Stimulated activated CD8-positive, alpha-beta memory T cell treated with anti-CD3 and anti-CD28 coated beads, Interleukin-4, amount 100 ng/mL, for 48 hours (primary cell): ENCODE measurements around the gene ZBTB46.

Experiments
- DNase-seq: peaks from one replicate; pipeline ENCODE4 v3.0.0-alpha.2; 2020

Gene ZBTB46

DNA sequence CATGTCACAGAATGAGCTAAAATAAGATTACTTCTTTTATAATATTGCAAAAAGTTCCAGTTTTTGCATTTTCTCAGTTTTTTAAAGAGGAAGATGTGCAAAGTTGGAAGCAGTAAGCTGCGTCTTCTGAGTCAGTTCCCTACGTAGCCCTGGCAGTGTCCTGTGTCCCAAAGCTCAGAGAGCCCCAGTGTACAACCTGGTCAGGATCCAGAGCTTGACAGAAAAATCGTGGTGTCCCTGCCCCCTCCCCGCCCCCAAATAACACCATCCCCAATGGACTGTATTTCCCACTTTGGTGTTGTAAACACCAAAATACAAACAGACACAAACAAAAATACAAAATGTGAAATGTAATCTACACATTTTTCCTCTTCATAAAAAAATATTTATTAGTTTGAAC lies 86.9 kb downstream of the ZBTB46 start:
- DNase-seq = no peak

DNA sequence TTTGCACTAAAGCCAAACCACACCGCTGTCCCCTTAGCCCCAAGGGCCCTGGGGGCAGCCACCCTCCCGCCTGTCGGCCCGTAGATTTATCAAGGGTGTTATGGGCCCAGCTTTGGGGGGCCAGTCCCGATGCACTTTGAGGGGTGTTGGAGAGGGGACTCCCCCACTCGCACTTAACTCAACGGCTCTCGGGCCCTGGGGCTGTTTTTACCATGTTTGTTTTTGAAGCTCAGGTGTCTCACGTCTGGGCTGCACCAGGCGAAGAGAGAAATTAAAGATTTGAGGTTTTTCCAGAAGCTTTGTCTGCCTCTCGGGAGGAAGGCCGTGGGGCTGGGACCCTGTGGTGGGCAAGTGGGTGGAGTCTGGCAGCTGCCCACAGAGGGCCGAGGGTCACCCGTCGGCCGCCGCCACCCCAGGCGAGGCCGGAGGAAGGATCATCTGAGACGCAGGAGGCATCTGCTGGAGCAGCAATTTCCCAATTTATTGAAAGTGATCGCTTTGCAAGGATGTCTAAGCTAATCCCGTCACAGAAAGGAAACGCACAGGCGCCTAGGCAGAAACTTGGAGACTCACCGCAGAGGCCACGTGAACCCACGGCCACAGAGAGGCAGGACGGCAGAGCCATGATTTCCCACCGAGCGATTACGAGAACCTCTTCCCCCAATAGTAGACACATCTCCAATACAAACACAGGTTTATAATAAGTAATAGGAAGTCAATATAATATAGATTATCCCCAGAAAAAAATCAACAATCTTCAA lies 87.7 kb downstream of the ZBTB46 start:
- DNase-seq = no peak

DNA sequence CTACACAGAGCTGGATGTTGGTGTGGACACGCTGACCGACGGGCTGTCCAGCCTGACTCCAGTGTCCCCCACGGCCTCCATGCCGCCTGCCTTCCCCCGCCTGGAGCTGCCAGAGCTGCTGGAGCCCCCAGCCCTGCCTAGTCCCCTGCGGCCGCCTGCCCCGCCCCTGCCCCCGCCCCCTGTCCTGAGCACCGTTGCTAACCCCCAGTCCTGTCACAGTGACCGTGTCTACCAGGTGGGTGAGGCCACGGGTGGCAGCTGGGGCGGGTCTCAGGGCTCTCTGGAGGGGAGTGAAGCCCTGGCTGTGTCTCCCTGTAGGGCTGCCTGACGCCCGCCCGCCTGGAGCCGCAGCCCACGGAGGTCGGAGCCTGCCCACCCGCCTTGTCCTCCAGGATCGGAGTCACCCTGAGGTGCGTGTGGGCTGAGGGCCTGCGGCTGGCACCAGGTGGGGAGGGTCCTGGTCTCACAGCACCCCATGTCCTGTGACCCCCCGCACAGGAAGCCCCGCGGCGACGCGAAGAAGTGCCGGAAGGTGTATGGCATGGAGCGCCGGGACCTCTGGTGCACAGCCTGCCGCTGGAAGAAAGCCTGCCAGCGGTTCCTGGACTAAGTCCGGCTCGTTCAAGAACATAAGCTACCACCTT lies 88.6 kb downstream of the ZBTB46 start:
- DNase-seq = no peak

GRCh38 chr20:63741676-63742380 lies 89.2 kb downstream of the ZBTB46 start:
- no peak for DNase-seq

DNA sequence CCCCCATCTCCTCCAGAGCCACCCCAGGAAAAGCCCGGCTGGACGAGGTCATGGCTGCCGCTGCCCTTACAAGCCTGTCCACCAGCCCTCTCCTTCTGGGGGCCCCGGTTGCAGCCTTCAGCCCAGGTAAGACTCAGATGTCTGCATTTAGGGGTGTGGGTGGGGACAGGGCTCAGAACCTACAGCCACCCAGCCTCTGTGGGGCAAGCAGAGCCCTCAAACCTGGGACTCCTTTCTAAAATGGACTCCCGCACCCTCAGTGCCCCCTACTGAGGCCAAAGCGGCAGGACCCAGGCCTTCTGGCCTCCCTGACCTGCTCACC lies 89.7 kb downstream of the ZBTB46 start:
- DNase-seq = no peak

DNA sequence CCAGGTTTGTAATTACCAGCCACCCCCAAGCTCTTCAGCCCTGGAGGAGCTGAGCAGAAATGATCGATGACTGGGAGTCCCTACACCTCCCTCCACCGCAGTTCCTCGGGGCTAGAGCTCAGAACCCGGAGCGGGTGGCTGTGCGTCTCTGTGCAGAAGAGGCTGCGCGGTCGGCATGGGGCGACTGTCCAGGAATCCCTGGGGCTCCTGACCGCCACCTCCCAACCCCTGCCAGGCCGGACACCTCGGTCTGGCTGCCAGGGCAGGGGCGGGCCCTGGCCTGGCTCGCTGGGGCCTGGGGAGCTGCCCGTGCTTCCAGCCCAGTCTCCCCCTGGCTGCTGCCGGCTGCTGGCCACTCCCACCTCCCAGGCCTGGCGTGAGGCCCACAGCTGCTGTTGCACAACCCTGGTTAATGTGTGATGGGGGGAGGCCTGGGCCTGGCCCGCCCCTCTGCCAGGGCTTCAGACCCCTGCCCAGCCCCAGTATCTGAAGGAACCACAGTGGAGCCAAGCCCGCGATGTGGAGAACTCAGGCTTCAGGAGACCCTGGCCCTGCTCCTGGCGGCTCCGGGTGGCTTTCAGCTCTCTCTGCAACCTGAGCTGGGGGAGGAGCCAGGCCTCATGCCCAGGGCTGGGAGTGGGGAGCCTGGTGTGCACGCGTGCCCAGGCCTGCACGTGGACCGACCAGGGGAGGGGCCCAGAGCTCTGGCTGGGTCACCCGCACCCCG lies 90.3 kb downstream of the ZBTB46 start:
- DNase-seq = peak; percentile 47

DNA sequence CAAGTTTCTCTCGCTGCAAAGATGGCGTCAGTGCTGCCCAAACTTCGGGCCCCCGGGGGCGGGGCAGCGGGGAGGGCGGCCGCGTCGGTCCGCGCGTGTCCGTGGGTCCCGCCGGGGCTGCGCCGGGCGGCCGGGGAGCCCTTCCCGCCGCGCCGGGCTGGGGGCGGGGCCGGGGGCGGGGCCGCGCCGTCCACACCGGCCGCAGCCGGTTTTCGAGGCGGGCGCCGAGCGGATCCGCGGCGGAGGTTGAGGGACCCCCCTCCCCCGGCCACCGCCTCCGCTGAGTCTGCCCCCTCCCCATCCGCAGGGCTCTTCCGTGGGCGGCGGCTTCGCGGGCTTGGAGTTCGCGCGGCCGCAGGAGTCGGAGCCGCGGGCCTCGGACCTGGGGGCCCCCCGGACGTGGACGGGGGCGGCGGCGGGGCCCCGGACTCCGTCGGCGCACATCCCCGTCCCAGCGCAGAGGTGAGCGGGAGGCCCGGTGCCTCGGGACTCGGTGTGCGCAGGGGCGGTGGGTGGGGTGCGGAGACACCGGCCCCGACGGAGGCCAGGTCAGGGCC lies 90.9 kb downstream of the ZBTB46 start:
- DNase-seq = peak; percentile 44

- DNase-seq = peak; percentile 73
Observed at GRCh38 chr20:63739130-63740069, 91.7 kb downstream of the ZBTB46 start, which contains the start of gene SLC2A4RG. TSS of gene SLC2A4RG (plus strand) at chr20:63739776. CDS start at chr20:63739913, 137 bp downstream.

DNA sequence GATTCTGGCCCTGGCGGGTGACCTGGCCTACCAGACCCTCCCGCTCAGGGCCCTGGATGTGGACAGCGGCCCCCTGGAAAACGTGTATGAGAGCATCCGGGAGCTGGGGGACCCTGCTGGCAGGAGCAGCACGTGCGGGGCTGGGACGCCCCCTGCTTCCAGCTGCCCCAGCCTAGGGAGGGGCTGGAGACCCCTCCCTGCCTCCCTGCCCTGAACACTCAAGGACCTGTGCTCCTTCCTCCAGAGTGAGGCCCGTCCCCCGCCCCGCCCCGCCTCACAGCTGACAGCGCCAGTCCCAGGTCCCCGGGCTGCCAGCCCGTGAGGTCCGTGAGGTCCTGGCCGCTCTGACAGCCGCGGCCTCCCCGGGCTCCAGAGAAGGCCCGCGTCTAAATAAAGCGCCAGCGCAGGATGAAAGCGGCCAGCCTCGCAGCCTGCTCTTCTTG lies 92.4 kb downstream of the ZBTB46 start:
- peak; percentile 45 for DNase-seq

- DNase-seq = peak; percentile 47
Observed at GRCh38 chr20:63737945-63738686, 92.9 kb downstream of the ZBTB46 start.

DNA sequence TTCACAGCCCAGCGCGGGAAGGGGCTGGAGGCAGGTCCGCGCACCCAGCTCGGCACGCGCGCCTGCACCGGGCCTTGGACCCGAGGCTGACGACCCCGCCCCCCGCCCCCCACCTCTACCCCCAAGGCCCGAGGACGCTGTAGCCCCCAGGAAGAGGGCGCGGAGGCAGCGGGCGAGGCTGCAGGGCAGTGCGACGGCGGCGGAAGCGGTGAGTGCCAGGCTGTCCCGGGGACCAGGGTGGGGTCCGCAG lies 93.4 kb downstream of the ZBTB46 start:
- DNase-seq = no peak

- peak; percentile 68 for DNase-seq
Observed at GRCh38 chr20:63736893-63737694, 94.0 kb downstream of the ZBTB46 start.

DNA sequence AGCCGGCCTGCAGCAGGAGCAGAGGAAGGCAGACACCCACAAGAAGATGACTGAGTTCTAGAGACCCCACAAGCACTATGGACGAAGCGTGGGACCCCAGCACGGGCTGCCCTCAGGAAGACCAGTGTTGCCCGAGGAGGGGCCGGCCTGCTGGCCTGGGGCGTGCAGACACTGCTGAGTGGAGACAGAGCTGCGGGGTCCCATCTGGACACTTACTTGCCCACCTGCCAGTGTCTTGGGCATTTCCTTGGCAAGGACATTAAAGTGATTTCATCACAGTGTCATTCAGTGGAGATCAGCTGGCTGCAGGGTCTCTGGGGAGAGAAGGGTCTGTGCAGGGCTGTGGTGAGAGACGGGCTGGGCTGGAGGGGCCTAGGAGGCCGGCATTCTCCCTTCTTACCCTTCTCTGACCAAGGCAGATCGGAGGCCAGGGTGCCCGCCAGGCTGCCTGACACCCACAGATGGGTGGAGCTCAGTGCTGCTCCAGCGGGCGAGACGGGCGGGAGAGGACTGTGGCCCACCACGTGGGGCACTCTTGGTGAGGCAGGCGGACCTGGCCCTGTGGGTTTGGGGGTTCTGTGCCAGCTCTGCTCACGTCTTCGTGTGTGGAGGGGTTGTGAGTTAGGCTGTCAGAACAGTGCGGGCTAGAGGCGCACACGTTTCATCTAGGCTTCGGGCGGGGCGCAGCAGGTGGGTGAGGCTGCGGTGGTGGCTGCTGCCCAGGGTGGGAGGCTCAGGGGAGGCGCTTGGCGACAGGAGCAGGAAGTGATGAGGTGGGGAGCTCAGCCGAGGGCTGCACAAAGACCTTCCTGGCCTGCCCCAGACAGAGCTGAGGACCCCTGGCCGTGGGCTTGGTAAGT lies 95.0 kb downstream of the ZBTB46 start, which contains the start of gene LIME1:
Gene LIME1 (plus strand): TSS at position 806 of the 860 bp plus-strand sequence. CDS start 886 bp downstream, outside the sequence.
- peak; percentile 73 for DNase-seq

DNA sequence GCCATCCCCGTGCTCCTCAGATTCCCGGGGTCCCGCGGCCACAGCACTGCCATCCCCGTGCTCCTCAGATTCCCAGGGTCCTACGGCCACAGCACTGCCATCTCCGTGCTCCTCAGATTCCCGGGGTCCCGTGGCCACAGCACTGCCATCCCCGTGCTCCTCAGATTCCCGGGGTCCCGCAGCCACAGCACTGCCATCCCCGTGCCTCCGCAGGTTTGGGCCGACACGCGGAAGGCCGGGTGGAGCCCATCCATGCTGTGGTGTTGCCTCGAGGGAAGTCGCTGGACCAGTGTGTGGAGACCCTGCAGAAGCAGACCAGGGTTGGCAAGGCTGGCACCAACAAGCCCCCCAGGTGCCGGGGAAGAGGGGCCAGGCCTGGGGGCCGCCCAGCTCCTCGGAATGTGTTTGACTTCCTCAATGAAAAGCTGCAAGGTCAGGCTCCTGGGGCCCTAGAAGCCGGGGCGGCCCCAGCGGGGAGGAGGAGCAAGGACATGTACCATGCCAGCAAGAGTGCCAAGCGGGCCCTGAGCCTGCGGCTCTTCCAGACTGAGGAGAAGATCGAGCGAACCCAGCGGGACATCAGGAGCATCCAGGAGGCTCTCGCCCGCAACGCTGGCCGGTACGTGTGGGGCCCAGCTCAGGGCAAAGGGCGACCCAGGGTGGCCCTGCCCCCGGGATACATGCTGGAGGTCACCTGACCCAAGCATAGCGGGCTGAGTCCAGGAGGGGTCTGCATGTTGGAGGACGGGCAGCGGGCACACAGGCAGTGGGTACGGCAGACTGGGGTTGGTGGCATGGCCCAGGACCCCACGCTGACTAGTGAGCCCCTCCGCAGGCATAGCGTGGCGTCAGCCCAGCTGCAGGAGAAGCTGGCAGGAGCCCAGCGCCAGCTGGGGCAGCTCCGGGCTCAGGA lies 95.9 kb downstream of the ZBTB46 start:
- peak; percentile 25 for DNase-seq

DNA sequence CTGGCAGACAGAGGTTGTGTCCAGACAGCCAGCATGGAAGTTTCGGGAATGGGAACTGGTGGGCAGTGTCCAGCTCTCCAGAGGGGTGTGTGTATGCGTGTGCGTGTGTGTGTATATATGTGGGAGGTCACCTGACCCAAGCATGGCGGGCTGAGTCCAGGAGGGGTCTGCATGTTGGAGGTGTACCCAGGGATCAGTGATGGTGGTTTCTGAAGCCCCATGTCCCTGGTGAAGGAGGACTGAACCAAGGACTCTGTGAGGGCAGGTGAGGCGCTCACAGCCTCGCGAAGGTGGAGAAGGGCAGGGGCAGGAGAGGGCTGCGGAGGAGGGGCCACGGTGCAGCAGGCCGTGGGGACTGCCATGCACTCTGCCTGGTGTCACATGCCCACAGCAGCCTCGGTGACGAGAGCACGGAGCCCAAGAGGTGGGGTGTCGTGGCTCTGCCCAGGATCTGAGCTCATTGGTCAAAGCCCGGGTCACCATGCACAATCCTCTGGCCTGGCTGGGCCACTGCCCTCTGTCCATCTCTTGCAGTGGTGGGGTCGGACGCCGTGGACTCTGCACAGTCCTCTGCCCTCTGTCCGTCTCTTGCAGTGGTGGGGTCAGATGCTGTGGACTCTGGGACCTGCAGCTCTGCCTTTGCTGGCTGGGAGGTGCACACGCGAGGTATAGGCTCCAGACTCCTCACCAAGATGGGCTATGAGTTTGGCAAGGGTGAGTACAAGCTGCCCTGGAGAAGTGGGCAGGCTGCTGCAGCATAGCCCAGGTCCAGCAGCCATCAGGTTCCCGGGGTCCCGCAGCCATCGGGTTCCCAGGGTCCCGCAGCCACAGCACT lies 96.7 kb downstream of the ZBTB46 start:
- no peak for DNase-seq

DNA sequence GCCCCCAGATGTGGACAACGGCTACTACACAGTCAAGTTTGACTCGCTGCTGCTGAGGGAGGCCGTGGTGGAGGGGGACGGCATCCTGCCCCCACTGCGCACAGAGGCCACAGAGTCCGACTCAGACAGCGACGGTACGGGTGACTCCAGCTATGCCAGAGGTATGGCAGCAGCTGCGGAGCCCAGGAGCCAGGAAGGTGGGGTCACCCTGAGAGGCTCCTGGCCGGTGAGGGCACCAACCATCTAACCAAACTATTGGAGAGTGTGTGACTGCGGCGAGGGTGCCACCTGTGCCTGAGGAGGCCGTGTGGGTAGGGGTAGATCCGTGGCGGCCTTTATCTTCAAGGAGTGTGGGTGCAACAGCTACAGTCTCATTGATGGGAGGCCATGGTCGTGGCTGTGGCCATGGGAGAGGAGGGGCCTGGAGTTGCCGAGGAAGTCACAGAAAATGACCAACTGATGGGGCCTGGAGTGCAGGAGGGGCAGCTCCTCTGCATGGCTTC lies 97.4 kb downstream of the ZBTB46 start:
- no peak for DNase-seq

GRCh38 chr20:63733117-63733516 lies 97.9 kb downstream of the ZBTB46 start:
- no peak for DNase-seq
